Neural progenitor cell (in vitro differentiated cells): ENCODE measurements around the gene RRM2. TPM values are rescaled to one million over a fixed set of nuclear protein-coding genes. Genes with fewer than 3 reads are reported as not detected.

ENCODE experiments used
- DNase-seq: peaks from one replicate; pipeline ENCODE4 v3.0.0-alpha.2; 2016; ENCODE audit warnings: low spot score
- H2AFZ ChIP-seq: fragments of 200-600 bp; sonication (generic); replicated peaks from 2 replicates; pipeline ENCODE4 v1.6.1; 2016; ENCODE audit warnings: antibody characterized with exemption
- H3F3A ChIP-seq: fragments of 200-600 bp; sonication (generic); 2 replicates; pipeline ENCODE4 v1.6.1; 2016; ENCODE audit warnings: antibody characterized with exemption, low read depth
- H3K27ac ChIP-seq: fragments of 200-600 bp; sonication (generic); 2 replicates; pipeline ENCODE4 v1.5.1; 2016; ENCODE audit warnings: mild to moderate bottlenecking
- H3K27me3 ChIP-seq: fragments of 200-600 bp; sonication (generic); 2 replicates; pipeline ENCODE4 v1.6.1; 2016; ENCODE audit warnings: mild to moderate bottlenecking, moderate library complexity
- H3K36me3 ChIP-seq: fragments of 200-600 bp; sonication (generic); 2 replicates; pipeline ENCODE4 v1.5.1; 2016
- H3K4me1 ChIP-seq: fragments of 200-600 bp; sonication (generic); 2 replicates; pipeline ENCODE4 v1.6.1; 2016; ENCODE audit warnings: mixed run types
- H3K4me2 ChIP-seq: fragments of 200-600 bp; sonication (generic); 2 replicates; pipeline ENCODE4 v1.6.1; 2016
- H3K4me3 ChIP-seq: fragments of 200-600 bp; sonication (generic); 2 replicates; pipeline ENCODE4 v1.5.1; 2016
- H3K79me2 ChIP-seq: fragments of 200-600 bp; sonication (generic); 2 replicates; pipeline ENCODE4 v1.6.1; 2016; ENCODE audit warnings: low read depth
- H3K9ac ChIP-seq: fragments of 200-600 bp; sonication (generic); 2 replicates; pipeline ENCODE4 v1.6.1; 2016
- H3K9me3 ChIP-seq: fragments of 200-600 bp; sonication (generic); 2 replicates; pipeline ENCODE4 v1.5.1; 2016; ENCODE audit warnings: low read depth
- H4K20me1 ChIP-seq: fragments of 200-600 bp; sonication (generic); 2 replicates; pipeline ENCODE4 v1.6.1; 2016; ENCODE audit warnings: low read depth
- H3K27ac Mint-ChIP-seq: 3 replicates; pipeline ENCODE4 v1.8.0; 2021; ENCODE audit warnings: mixed read lengths
- H3K27me3 Mint-ChIP-seq: 2 replicates; pipeline ENCODE4 v1.8.0; 2022; ENCODE audit warnings: low read depth, mild to moderate bottlenecking, inconsistent platforms, moderate library complexity, mixed read lengths; ENCODE audit not compliant: insufficient read depth
- H3K36me3 Mint-ChIP-seq: 3 replicates; pipeline ENCODE4 v1.8.0; 2021; ENCODE audit warnings: mixed read lengths
- H3K4me1 Mint-ChIP-seq: 3 replicates; pipeline ENCODE4 v1.8.0; 2021; ENCODE audit warnings: mixed read lengths
- H3K4me3 Mint-ChIP-seq: 3 replicates; pipeline ENCODE4 v1.8.0; 2021; ENCODE audit warnings: mild to moderate bottlenecking, moderate library complexity, mixed read lengths
- H3K9me3 Mint-ChIP-seq: 3 replicates; pipeline ENCODE4 v1.8.0; 2020; ENCODE audit warnings: mixed read lengths
- EZH2 ChIP-seq: fragments of 200-600 bp; sonication (generic); IDR thresholded peaks from 2 replicates; pipeline ENCODE4 v1.6.1; 2017; ENCODE audit warnings: antibody characterized with exemption, mild to moderate bottlenecking, moderate library complexity
- EZH2phosphoT487 ChIP-seq: fragments of 200-600 bp; sonication (generic); IDR thresholded peaks from 2 replicates; pipeline ENCODE4 v1.6.1; 2017; ENCODE audit warnings: antibody characterized with exemption
- total RNA-seq: library from RNA; depleted of rRNA; stranded (reverse); fragments of >200 nt; gene quantifications from 2 replicates; pipeline ENCODE4 v1.2.3, GENCODE V29; 2015; ENCODE audit warnings: low replicate concordance
- TF ChIP-seq, protein P1 (sequence below): fragments of 200-600 bp; sonication (generic); IDR thresholded peaks from 2 replicates; pipeline ENCODE4 v1.5.1; 2017; ENCODE audit warnings: antibody characterized with exemption, mild to moderate bottlenecking

Gene RRM2
- total RNA-seq, 1 donor from 2014 or later = 66.0 TPM

DNA sequence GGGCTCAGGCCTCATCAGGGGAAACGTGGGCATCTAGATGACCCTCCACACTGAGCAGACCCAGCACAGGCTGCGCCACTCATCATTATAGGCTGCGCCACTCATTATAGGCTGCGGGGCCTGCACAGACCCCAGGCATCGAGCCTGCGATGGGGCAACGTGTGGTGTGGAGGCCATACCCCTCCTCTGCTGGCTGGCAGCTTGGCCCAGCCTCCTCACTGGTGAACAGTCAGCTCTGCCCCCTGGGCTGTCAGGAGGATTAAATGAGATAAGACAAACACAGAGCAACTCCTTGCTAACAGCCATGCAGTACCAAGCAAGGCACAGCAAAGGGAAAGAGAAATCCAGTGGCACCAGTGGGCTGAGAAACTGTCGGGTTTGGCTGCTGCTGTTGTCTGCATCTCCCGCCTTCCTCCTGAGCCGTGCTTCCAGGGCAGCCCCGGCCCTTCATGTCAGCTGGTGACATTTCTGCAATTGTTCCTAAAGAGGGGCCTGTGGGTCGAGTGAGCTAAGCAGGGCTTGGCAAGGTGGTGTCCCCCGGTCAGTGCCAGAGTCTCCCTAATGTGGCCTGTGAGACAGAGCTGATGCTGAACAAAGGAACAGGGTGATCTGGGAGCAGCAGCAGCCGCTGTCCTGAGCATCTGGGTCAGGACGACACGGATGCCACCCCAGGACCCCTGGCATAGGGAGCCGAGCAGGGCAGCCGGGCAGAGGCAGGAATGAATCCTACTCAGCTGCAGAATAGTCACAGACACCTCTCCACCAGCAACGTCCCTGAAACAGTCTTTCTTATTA is 48.7 kb downstream of the RRM2 start:
- Histone ChIP-seq H4K20me1 (no peaks in the 10 kb centered on the region), H3K9ac (no peak overlapping the region), H3K79me2 (no peaks in the 10 kb centered on the region), H3K4me2 (no peak overlapping the region), H3K27me3 (no peaks in the 10 kb centered on the region), H3K27ac (no peak overlapping the region), H3K4me3 (no peak overlapping the region), H3F3A (no peaks in the 10 kb centered on the region), H3K36me3 (no peaks in the 10 kb centered on the region), H2AFZ (no peak overlapping the region), H3K9me3 (no peaks in the 10 kb centered on the region), H3K4me1 (peaks cover 19% of the 10 kb centered on the region)
- peak overlapping the region; percentile 65 for H3K27ac Mint-ChIP-seq
- no peak for DNase-seq
- H3K4me1 Mint-ChIP-seq = peaks cover 44% of the 10 kb centered on the region
- H3K4me3 Mint-ChIP-seq = no peak overlapping the region
- TF ChIP-seq EZH2 = no peak
- no peak for TF ChIP-seq EZH2phosphoT487
- TF ChIP-seq, protein P1, sequence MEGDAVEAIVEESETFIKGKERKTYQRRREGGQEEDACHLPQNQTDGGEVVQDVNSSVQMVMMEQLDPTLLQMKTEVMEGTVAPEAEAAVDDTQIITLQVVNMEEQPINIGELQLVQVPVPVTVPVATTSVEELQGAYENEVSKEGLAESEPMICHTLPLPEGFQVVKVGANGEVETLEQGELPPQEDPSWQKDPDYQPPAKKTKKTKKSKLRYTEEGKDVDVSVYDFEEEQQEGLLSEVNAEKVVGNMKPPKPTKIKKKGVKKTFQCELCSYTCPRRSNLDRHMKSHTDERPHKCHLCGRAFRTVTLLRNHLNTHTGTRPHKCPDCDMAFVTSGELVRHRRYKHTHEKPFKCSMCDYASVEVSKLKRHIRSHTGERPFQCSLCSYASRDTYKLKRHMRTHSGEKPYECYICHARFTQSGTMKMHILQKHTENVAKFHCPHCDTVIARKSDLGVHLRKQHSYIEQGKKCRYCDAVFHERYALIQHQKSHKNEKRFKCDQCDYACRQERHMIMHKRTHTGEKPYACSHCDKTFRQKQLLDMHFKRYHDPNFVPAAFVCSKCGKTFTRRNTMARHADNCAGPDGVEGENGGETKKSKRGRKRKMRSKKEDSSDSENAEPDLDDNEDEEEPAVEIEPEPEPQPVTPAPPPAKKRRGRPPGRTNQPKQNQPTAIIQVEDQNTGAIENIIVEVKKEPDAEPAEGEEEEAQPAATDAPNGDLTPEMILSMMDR = no peak
- peaks cover 4% of the 10 kb centered on the region for H3K27me3 Mint-ChIP-seq
- no peaks in the 10 kb centered on the region for H3K9me3 Mint-ChIP-seq
- peaks cover 14% of the 10 kb centered on the region for H3K36me3 Mint-ChIP-seq

DNA sequence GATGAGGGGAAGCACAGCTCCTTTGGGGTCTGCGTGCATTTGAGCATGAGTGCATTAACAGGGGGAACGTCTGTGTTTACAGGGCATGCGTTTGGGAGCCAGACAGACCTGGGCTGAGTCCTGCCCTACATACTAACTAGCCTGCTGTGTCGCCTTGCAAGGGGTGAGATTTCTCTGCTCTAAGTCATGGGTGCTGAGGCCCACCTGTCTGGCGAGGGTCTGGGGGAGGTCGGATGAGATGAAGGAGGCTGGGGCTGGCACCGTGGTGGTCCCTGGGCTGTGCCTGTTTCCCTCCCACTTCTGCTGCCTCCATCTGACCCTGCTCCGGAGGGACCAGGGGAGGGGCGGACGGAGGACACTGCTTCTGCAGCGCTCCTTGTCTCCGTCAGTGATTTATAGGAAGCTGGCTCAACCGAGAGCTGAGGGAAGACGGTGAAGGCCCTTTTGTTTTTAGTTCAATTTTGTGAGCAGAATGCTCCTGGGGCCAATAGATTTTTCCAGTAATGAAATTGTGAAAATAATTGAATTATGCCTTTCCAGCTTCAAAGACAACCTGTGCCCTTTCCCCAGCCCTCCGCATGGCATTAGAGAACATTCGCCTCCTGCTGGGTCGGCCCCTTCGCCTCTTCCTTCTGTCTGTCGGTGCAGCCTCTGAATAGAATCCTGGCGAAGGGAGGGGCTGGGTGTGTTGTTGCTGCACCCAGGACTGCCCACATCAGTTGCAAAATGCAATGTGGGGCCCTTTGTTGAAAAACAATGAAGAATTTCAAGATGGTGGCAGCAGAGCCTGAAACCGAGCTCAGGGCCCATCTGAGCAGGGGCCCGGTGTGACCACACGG is 49.7 kb downstream of the RRM2 start:
- peaks cover 19% of the 10 kb centered on the region for H3K4me1 ChIP-seq
- peaks cover 4% of the 10 kb centered on the region for H3K27me3 Mint-ChIP-seq
- H3K27me3 ChIP-seq = no peaks in the 10 kb centered on the region
- no peaks in the 10 kb centered on the region for H3K9me3 Mint-ChIP-seq
- peak; percentile 31 for DNase-seq
- peak overlapping the region; percentile 65 for H3K27ac Mint-ChIP-seq
- peak overlapping the region; percentile 50 for H3K4me3 Mint-ChIP-seq
- no peaks in the 10 kb centered on the region for H3K79me2 ChIP-seq
- no peak overlapping the region for H3K9ac ChIP-seq
- H3K4me3 ChIP-seq = no peak overlapping the region
- H4K20me1 ChIP-seq = no peaks in the 10 kb centered on the region
- no peaks in the 10 kb centered on the region for H3K36me3 ChIP-seq
- no peaks in the 10 kb centered on the region for H3F3A ChIP-seq
- peaks cover 14% of the 10 kb centered on the region for H3K36me3 Mint-ChIP-seq
- H3K27ac ChIP-seq = no peak overlapping the region
- H3K9me3 ChIP-seq = no peaks in the 10 kb centered on the region
- TF ChIP-seq, protein P1 = no peak
- TF ChIP-seq EZH2phosphoT487 = no peak
- no peak for TF ChIP-seq EZH2
- peaks cover 44% of the 10 kb centered on the region for H3K4me1 Mint-ChIP-seq
- peak overlapping the region; percentile 27 for H3K4me2 ChIP-seq
- no peak overlapping the region for H2AFZ ChIP-seq

DNA sequence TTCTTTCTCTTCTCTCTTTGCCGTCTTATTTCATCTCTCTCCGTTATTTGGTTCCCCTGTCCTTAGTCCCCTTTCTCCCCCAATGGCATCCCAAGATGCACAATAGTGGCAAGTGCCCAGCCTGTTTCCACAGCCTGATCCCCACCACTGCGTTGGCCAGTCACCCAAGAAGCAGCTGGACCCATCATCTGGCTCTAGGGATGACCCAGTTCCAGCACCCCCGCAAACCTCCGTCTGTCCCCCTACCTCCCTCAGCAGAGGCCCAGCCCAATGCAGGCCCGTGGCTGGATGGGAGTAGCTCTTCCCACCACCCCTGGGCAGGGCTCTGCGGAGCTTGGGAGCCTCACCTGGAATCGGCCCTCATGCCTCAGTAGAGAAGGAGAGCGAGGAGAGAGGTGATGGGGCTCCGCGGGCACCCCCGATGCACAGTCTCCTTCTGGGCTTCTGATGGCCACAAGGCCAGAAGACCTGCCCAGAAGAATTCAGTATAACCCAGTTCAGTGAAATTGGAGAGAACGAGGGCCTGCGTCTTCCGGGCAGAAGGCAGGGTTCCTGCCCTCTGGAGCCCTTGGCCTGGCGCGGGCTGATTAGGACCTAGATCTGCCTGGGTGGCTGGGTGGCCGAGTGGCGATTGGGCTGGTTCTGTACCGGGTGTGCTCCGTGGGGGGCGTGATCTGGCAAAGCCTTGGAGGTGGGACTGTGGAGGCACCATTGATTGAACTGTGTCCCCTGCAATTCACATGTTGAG is 50.9 kb downstream of the RRM2 start:
- Histone ChIP-seq H2AFZ (no peak overlapping the region), H4K20me1 (no peaks in the 10 kb centered on the region), H3K9me3 (no peaks in the 10 kb centered on the region), H3K79me2 (no peaks in the 10 kb centered on the region), H3K36me3 (no peaks in the 10 kb centered on the region), H3K27ac (no peak overlapping the region), H3K4me1 (peaks cover 19% of the 10 kb centered on the region), H3K4me3 (no peak overlapping the region), H3F3A (no peaks in the 10 kb centered on the region), H3K9ac (no peak overlapping the region), H3K4me2 (no peak overlapping the region), H3K27me3 (no peaks in the 10 kb centered on the region)
- no peak overlapping the region for H3K4me3 Mint-ChIP-seq
- peaks cover 34% of the 10 kb centered on the region for H3K4me1 Mint-ChIP-seq
- TF ChIP-seq EZH2 (no peak), EZH2phosphoT487 (no peak)
- TF ChIP-seq, protein P1 = no peak
- peaks cover 14% of the 10 kb centered on the region for H3K36me3 Mint-ChIP-seq
- H3K9me3 Mint-ChIP-seq = no peaks in the 10 kb centered on the region
- H3K27ac Mint-ChIP-seq = peak overlapping the region; percentile 72
- H3K27me3 Mint-ChIP-seq = peaks cover 6% of the 10 kb centered on the region
- DNase-seq = no peak
